Hematopoietic multipotent progenitor cell (in vitro differentiated cells): Measurements from ENCODE around the gene TBXAS1. TPM values are rescaled to one million over a fixed set of nuclear protein-coding genes. Genes with fewer than 3 reads are reported as not detected.
A peak's percentile ranks its signal among the peaks of the same experiment; 100 is the strongest.

ENCODE experiments used
- DNase-seq, 3 donors: peaks; one replicate each; pipeline ENCODE4 v3.0.0-alpha.2; 2011 to 2015; ENCODE audit warnings: low read depth in 2 of 3, low spot score in 2 of 3
- total RNA-seq: library from RNA; depleted of rRNA; stranded (reverse); fragments of >200 nt; gene quantifications from one replicate; pipeline ENCODE4 v1.2.3, GENCODE V29; 2012

Gene TBXAS1
- 121 TPM for total RNA-seq

DNA sequence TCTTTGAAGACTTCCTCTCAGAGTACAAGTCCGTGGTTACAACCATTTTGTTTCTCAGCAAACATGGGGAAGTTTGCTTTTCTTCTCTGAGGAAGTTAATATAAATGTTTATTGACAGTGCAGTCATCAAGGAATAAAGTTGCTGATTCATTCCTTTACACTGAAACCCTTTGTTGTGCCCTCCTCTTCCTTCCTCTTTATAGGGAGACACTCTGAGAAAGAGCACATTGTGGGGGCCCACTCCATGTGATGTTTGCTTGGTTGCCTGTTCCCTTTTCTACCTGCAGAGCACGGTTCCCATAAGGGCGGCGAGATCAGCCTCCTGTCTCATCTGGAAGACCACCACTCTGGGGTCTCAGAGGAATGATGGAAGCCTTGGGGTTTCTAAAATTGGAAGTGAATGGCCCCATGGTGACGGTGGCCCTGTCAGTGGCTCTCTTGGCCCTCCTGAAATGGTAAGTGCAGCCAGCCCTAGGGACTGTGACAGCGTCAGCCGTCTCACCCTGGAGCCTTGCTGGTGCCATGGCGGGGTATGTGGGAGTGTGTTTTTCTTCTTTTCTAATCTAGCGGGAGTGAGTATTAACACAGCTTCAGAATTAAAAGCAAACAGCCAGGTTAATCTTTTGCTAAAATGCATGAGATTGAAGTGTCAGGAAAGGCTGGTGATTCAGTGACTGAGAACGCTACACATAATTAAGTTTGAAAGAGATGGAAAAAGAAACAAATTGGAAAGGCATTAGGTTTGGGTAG lies at the start of gene TBXAS1:
TSS of gene TBXAS1 (plus strand) at position 240 of the 750 bp plus-strand sequence. CDS start at position 367, 127 bp downstream.
- DNase-seq: peak in 2 of 3 donors; percentile 78 to 96

DNA sequence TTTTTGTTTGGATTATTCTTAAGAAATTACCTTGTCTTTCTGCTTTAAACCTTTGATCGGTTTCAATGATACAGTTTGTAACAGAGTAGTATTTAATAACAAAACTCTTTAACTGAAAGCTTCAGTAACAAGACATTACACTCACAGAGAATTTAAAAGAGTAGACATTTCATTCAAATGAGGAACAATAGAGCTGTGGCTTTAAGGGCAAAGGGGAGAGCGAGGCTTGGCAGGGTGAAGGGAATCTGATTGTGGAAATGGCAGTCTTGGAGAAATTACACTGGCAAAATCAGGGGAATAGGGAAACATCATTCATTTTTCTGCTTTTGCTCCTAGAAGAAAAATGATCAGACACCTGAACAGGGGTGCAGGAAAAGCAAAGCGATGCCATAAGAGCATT lies 46.1 kb upstream of the TBXAS1 start:
- no peak for DNase-seq

DNA sequence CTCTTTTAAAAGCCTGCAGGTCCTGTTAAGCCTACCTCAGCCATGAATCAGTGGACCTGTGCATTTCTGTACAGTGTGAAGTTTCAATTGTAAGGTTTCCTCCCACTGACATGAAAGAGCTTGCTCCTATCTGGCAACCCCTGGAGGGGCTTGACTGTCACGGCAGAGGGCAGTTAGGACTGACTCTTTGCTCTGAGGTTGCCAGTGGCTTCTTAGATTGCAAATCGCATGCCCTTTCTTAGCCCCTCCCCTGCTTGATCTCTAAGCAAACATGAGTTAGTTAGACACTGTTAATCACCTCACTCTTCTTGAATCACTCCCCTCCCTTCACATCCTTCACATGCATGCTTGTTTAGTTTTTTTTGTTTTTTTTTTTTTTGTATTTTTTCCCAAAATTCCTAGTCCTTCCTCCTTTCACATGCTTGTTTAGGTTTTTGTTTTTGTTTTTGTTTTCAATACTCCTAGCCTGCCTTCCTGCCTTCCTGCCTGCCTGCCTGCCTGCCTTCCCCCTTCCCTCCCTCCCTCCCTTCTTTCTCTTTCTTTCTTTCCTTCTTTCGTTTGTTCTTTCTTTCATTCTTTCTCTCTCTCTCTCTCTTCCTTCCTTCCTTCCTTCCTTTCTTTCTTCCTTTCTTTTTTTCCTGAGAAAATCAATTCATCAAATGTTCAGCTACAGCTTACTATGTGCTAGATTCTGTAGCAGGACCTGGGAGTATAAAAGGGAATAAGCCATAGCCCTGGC lies 45.2 kb upstream of the TBXAS1 start:
- no peak for DNase-seq

DNA sequence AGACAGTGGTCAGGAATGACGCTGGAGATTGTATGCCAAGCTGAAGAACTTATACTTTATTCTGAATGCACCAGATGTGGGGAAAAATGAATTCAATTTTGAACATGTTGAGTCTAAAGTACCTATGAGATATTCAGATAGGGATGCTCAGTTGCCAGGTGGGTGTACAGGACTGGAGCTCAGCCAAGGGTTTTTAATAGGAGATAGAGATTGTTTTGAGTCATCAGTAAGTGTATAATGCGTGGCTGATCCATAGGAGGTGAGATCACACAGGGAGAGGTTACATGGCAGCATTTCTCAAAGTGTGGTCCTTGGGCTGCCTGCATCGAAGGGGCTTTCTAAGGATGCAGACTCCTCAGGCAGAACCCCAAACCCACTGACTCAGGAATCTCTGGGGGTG lies 44.4 kb upstream of the TBXAS1 start:
- no peak for DNase-seq

DNA sequence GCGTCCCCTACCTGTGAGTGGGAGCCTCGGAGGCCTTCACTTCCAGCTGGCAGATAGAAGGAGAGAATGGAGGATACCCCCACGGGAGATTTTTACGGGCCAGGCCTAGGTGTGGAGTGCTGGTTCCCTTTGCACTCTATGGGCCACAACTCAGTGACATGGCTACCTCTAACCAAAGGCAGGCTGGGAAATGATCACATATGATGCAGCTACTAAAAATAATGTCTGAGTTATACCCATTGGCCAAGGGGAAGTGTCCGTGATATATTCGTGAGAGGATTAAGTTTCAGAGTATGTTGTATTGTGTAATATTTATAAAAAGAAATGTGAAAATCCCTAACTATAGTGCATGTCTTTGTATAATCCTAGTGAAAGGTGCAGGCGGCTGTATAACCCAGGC lies 37.7 kb upstream of the TBXAS1 start:
- no peak for DNase-seq

DNA sequence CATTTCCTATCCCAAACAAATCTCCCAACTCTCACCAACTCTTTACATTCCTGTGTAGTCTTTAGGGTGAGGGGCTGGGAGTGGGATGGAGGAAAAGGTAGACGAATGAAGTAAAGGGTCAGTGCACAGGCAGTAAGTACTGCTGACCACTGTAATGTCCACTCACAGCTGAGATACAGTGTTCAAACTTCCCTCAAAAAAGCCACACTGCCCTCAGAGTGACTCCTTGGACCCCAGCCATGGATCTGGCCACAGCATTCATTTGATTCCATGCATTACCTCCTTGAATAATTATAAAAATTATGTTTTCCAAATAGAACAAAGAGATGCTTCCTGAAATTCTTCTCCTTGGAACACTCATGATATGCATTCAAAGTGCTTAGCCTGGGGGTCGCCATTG lies 31.5 kb upstream of the TBXAS1 start:
- DNase-seq: no peak

DNA sequence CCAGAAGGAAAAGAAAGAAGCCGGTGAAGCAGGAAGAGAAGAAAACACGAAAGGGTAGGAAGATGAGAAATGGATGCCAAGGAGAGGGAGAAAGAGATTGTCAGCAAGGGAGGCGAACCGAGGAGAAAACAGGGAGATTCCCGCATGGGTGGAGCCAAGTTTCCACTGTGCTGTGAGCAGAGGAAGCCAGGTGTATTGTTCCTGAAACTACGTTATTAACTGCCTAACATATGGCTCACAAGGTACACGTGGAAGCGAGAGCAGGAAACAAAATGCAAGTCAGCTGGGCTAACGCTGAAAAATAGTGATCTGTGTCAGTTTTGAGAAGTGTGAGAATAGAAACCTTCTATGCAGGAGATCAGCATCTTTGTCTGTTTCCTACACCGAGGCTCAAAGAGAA lies 30.8 kb upstream of the TBXAS1 start:
- peak in 1 of 3 donors; percentile 6 for DNase-seq

DNA sequence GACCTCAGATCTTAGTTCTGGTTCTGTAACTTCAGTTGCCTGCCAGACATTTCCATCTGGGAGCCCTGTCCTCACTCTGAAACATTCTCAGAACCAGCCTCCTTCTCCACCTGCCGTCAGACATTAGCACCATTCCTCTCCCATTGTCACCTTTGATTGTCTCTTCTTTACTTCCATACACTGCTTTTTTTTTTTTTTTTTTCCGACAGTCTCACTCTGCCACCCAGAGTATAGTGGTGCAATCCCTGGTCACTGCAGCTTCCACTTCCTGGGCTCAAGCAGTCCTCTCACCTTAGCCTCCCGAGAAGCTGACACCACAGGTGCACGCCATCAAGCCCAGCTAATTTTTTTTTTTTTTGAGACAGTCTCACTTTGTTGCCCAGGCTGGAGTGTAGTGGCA lies 30.2 kb upstream of the TBXAS1 start:
- no peak for DNase-seq

DNA sequence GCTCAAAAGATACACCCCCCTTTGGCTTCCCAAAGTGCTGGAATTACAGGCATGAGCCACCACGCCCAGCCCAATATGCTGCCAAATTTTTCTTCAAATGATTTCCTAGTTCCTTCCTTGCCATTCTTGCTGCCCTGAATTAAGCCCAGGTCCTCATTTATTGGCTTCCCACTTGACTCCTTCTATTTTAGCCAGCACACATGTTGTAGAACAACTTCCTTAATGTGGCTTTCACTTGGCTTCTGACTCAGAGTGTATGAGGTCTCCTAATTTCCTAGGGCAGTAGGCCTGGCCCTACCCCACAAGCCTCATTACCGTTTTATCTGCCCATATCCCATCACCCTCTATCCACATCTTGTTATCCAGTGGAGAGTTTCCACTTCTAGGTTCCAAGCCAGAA lies 29.5 kb upstream of the TBXAS1 start:
- DNase-seq: peak in 2 of 3 donors; percentile 37 to 60

DNA sequence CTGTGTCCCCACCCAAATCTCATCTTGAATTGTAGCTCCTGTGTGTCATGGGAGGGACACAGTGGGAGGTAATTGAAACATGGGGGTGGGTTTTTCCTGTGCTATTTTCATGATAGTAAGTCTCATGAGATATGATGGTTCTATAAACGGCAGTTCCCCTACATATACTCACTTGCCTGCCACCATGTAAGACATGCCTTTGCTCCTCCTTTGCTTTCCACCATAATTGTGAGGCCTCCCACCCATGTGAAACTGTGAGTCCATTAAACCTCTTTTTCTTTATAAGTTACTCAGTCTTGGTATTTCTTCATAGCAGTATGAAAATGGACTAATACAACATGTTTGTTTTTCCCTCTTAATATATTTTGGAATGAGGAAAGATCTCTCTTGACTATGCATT lies 24.5 kb upstream of the TBXAS1 start:
- no peak for DNase-seq

DNA sequence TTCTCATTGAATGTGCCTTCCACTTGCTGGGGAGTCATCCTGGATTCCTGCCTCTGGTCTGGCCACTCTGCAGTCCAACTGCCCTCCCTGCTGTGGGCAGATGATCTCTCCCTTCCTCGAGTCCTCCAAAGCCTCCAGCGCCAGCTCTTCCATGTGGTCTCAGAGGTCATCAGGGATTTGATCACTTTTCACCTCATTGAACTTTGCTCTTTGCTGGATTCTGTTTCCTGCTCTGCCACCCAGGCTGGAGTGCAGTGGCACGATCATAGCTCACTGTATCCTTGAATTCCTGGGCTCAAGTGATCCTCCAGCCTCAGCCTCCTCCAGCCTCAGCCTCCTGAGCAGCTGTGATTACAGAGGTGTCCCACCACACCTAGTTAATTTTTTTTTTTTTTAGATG lies 22.1 kb upstream of the TBXAS1 start:
- DNase-seq: no peak

DNA sequence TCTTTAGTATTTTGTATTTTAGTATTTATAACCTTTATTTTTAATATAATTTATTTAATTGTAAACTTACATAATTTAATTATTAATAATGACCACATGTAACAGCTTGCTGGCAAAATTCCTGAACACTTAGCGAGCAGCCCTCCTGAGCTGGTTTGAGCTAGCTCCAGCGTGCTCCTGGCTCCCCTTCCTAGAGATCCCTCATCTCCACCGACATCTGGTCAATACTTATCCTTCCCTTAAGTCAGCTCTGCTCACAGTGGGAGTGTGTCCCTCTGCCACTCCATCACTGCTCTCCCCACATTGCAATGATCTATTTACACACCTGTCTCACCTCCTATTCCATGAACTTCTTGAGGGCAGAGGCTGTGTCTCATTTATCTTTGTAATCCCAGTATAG lies 20.6 kb upstream of the TBXAS1 start:
- DNase-seq: no peak

DNA sequence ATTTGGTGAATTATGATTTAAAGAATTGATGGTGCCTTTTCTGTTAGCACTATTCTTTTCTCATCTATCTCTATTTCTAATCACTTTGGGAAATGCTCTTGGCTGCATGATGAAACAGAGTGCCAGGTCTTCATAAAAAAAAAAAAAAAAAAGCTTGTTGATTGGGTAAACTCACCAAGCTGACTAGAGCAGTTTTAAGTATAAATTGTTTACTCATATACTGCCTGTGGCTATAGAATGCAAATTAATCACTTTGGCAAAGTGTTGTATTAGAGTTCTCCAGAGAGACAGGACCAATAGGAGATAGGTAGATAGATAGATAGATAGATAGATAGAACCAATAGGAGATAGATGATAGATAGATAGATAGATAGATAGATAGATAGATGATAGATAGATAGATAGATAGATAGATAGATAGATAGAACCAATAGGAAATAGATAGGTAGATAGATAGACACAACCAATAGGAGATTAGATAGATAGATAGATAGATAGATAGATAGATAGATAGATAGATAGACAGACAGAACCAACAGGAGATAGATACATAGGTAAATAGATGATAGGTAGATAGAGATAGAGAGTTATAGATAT lies 20.1 kb upstream of the TBXAS1 start:
- no peak for DNase-seq

DNA sequence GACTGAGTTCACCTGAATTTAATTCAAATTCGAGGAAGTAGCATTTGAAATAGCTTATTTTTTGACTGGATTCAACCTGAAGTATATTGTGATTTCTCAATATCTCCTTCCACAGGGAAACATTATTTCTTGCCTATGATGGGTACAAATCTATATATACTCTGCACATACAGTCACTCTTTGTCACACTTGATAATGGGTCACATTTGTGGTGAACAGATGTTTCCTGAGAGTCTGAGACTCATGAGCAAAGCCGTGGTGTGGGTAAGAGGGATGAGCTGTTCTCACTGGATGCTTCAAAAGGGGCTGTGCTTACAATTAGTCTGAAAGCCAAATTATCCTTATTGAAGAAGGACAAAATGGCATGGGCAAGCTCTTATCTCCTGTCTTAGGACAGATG lies 18.0 kb upstream of the TBXAS1 start:
- peak in 2 of 3 donors; percentile 73 to 85 for DNase-seq

DNA sequence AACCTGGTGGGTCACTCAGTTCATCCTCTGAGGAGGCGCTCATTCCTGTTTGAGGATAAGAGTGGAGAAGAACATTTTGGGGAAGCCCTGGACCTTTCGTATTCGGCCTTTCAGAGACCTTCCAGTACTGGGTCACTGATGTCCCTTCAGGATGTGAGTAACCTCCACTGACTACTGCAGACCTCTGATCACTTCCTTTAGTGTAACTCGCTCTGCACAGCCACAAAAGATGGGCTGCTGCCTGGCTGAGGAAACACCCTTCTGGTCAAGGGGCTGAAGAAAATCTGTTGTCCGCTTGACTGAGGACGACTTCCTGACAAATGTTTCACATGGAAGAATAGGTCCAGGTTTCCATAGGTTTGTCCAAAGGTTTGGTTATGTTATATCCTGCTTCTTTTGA lies 15.9 kb upstream of the TBXAS1 start:
- DNase-seq: no peak

DNA sequence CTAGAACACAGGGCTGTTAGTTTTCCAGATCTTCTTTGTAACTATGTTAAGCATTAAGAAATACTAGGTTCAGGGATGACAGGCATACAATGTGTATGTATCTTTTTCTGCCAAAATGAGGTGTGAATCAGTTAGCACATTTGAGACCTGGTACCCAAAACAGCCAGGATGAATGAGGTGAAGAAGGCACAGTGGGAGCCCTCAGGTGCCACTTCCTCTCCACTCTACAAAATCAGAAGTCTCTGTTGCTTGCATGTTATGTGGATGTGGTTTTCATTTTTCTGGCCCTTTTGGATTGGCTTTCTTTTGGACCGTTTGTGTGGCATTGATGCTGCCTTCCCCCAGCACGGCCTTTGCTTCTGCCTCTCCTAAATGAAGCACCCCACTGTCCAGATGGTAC lies 15.4 kb upstream of the TBXAS1 start:
- DNase-seq: no peak

DNA sequence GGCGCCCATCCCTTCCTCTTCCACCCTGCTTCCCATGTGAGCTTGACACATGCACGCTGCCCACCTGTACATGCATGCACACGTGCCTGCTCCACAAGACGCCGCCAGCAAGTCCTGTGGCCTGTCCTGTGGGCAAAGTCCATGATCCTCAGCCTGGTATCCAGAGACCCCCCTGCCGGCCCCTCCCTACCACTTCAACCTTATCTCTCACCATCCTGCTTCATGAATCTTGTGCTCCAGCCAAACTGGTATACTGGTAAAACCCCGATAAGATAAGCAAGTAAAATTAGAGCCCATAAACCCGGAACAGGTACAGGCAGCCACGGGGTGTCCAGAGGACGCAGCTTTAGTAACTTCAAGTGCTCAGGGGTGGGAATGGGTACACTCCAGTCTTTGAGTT lies 11.8 kb upstream of the TBXAS1 start:
- DNase-seq: no peak

DNA sequence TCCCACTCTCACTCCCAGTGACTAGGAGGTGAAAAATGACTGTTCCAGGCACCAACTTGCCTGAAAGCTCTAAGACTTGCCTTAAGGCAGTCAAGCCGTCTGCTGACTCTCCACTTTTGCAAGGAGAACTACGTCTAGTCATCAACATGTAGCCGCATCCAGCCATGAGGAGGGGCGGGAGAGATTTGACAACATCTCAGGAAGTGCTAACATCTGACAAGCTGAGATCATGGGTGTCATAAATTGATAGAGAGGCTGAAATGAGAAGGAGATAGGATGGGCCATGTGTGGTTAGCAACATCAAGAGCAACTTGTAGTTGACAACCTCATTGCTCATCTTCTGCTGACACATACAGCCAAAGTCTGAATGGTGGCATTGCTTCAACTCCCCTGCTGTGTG lies 9.0 kb upstream of the TBXAS1 start:
- peak in 1 of 3 donors; percentile 15 for DNase-seq

DNA sequence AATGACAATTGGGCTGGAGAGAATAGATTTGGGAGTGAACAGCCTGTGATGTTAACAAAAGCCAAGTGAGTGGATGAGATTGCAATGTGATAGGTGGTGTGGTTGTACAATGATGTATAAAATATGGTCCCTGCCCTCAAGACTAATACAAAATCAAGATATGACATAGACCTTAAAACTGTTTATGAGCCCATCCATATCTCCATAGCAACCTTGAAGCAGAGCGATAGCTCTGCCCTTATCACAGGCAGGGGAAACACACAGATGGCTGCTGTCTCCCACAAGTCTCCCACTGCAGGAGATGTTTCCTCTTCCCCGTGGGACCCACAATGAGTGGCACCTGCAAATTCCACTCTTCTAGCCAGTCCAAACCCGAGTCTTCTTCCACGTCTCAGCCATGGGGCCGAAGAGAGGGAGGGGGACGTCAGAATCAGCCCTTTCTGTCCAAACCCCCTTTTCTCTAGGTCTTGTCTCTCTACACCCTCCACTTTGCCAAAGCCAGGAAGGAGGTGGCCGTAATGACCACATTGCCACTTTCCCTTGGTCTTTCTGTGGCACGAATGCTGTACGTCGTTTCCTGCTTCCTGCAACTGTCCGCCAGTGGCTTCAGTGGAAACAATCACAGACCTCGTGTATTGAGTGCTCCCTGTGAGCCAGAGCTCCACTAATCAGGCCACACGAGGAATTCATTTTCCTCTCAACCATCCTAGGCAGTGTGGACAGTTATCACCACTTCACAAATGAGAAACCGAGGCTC lies 7.5 kb upstream of the TBXAS1 start:
- peak in 2 of 3 donors; percentile 36 to 66 for DNase-seq

DNA sequence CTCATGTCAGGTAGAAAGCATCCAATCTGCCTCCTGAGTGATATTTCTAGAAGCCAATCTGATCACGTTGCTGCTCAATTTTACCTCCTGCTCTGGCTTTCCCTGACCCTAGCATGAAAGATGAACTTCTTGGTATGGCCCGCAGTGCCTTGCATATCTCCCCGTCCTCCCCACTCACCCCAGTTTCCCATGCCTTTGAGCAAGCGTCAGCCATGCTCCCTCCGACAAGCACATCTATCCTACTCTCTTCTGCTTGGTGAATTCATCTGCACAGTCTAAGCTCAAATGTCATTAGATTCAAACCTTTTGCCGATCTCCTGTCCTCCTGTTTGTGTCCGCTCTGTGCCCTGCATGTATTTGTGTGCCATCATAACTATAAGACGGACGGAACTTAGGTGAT lies 6.2 kb upstream of the TBXAS1 start:
- DNase-seq: no peak

DNA sequence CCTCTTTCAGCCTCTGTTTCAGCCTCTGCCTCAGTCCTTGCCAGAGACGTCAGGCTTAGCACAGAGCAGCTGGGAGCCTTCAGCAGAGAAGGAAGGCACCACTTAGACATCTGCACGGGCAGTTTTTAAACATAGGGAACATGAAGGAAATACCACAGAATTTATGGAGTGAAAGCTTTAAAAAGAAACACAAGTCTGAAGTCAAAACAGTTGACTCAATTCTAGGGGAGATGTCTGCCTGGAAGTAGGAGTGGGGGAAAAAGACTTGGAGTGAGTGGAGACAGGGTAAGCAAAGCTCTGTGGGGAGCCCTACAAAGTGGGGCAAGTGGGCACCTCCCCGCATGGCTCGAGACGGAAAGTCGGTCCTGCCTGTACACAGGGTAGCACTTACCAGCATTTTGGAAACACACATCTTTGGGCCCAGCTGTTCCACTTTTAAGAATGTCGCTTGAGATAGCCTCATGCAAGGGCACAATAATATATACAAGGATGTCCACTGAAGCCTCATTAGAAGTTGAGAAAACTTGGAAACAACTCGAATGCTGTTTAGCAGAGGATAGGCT lies 5.0 kb upstream of the TBXAS1 start:
- DNase-seq: no peak
